GM21737 (cell line): ENCODE measurements around the gene GDF11.

ENCODE experiments used
- ATAC-seq: cut with Tn5 transposase; IDR thresholded peaks from one replicate; pipeline ENCODE4 v1.9.1; 2021; ENCODE audit warnings: mild to moderate bottlenecking, moderate library complexity; ENCODE audit not compliant: unreplicated experiment

Gene GDF11

GRCh38 chr12:55742719-55743405 lies at the start of gene GDF11:
Gene GDF11, plus strand, starts transcription at chr12:55743122. Its CDS starts 195 bp downstream, at chr12:55743317.
- ATAC-seq: peak; percentile 30

GRCh38 chr12:55693323-55694187 lies 49.4 kb upstream of the GDF11 start:
- ATAC-seq: no peak

- ATAC-seq: no peak
Measured at GRCh38 chr12:55694188-55694515, 48.8 kb upstream of the GDF11 start.

- no peak for ATAC-seq
Measured at GRCh38 chr12:55694651-55695050, 48.3 kb upstream of the GDF11 start.

- ATAC-seq: no peak
Measured at GRCh38 chr12:55695349-55695748, 47.6 kb upstream of the GDF11 start.

GRCh38 chr12:55696141-55696540 lies 46.8 kb upstream of the GDF11 start:
- no peak for ATAC-seq

GRCh38 chr12:55696796-55697462 lies 46.0 kb upstream of the GDF11 start:
- no peak for ATAC-seq

- ATAC-seq: no peak
Measured at GRCh38 chr12:55697686-55698085, 45.2 kb upstream of the GDF11 start.

- ATAC-seq: no peak
Measured at GRCh38 chr12:55698241-55698955, 44.5 kb upstream of the GDF11 start.

GRCh38 chr12:55698965-55699364 lies 44.0 kb upstream of the GDF11 start:
- ATAC-seq: no peak

GRCh38 chr12:55699471-55700055 lies 43.4 kb upstream of the GDF11 start:
- ATAC-seq: no peak

GRCh38 chr12:55700255-55701018 lies 42.5 kb upstream of the GDF11 start:
- ATAC-seq: no peak

- ATAC-seq: no peak
Measured at GRCh38 chr12:55702861-55703260, 40.1 kb upstream of the GDF11 start.

- no peak for ATAC-seq
Measured at GRCh38 chr12:55703288-55703687, 39.6 kb upstream of the GDF11 start.

- ATAC-seq: no peak
Measured at GRCh38 chr12:55703901-55704761, 38.8 kb upstream of the GDF11 start.

GRCh38 chr12:55704824-55705718 lies 37.9 kb upstream of the GDF11 start:
- ATAC-seq: no peak

- no peak for ATAC-seq
Measured at GRCh38 chr12:55705782-55706402, 37.0 kb upstream of the GDF11 start.
